Measurements from ENCODE around the gene PANK1. TPM values are rescaled to one million over a fixed set of nuclear protein-coding genes. Genes with fewer than 3 reads are reported as not detected.

PANK1 gene
- total and polyA plus RNA-seq, 2 donors from 2014 or later: 5.4 to 31.3 TPM

GRCh38 chr10:89567576-89568245 lies 77.3 kb downstream of the PANK1 start:
- Histone ChIP-seq H3K27me3 (ENCODE audit: control insufficient read depth, insufficient read depth, low read length) (no peaks in the 10 kb centered on the region), H3K9ac (ENCODE audit: low read length in 3 of 3) (no peak overlapping the region), H3K9me3 (ENCODE audit: control insufficient read depth in 2 of 3, insufficient read depth in 1 of 3, low read length in 3 of 3) (no peaks in the 10 kb centered on the region), H3K36me3 (ENCODE audit: control insufficient read depth in 2 of 3, insufficient read depth in 3 of 3, low read length in 3 of 3) (no peaks in the 10 kb centered on the region), H3K27ac (ENCODE audit: low read depth in 2 of 2, low read length in 2 of 2) (no peak overlapping the region), H3K4me3 (ENCODE audit: low read length in 3 of 3) (no peak overlapping the region), H3K4me1 (ENCODE audit: control insufficient read depth in 2 of 3, insufficient read depth in 2 of 3, low read depth in 1 of 3, low read length in 3 of 3) (peaks cover 0 to 2% (median 0%) of the 10 kb centered on the region in 3 donors)
- intact Hi-C loops (cut with DNase I): no loop called here
- no peak for TF ChIP-seq CTCF (IDR thresholded peaks at IDR 0.05; ENCODE audit: borderline replicate concordance, extremely low read depth, insufficient read depth)
- DNase-seq: no peak
- no peak for FAIRE-seq

- Histone ChIP-seq H3K27me3 (ENCODE audit: control insufficient read depth, insufficient read depth, low read length) (no peaks in the 10 kb centered on the region), H3K4me3 (ENCODE audit: low read length in 3 of 3) (no peak overlapping the region), H3K4me1 (ENCODE audit: control insufficient read depth in 2 of 3, insufficient read depth in 2 of 3, low read depth in 1 of 3, low read length in 3 of 3) (peaks cover 0 to 6% (median 2%) of the 10 kb centered on the region in 3 donors), H3K36me3 (ENCODE audit: control insufficient read depth in 2 of 3, insufficient read depth in 3 of 3, low read length in 3 of 3) (no peaks in the 10 kb centered on the region), H3K27ac (ENCODE audit: low read depth in 2 of 2, low read length in 2 of 2) (no peak overlapping the region), H3K9ac (ENCODE audit: low read length in 3 of 3) (no peak overlapping the region), H3K9me3 (ENCODE audit: control insufficient read depth in 2 of 3, insufficient read depth in 1 of 3, low read length in 3 of 3) (no peaks in the 10 kb centered on the region)
- TF ChIP-seq CTCF (IDR thresholded peaks at IDR 0.05; ENCODE audit: borderline replicate concordance, extremely low read depth, insufficient read depth): no peak
- FAIRE-seq (no peak), DNase-seq (peak in 2 of 5 donors; percentile 34 to 63)
- intact Hi-C loops (cut with DNase I): no loop called here
Measured at GRCh38 chr10:89566992-89567391, 78.0 kb downstream of the PANK1 start.

GRCh38 chr10:89566095-89566950 lies 78.7 kb downstream of the PANK1 start:
- Histone ChIP-seq H3K9me3 (ENCODE audit: control insufficient read depth in 2 of 3, insufficient read depth in 1 of 3, low read length in 3 of 3) (no peaks in the 10 kb centered on the region), H3K4me1 (ENCODE audit: control insufficient read depth in 2 of 3, insufficient read depth in 2 of 3, low read depth in 1 of 3, low read length in 3 of 3) (peaks cover 0 to 7% (median 2%) of the 10 kb centered on the region in 3 donors), H3K27me3 (ENCODE audit: control insufficient read depth, insufficient read depth, low read length) (no peaks in the 10 kb centered on the region), H3K36me3 (ENCODE audit: control insufficient read depth in 2 of 3, insufficient read depth in 3 of 3, low read length in 3 of 3) (no peaks in the 10 kb centered on the region), H3K4me3 (ENCODE audit: low read length in 3 of 3) (no peak overlapping the region), H3K27ac (ENCODE audit: low read depth in 2 of 2, low read length in 2 of 2) (no peak overlapping the region), H3K9ac (ENCODE audit: low read length in 3 of 3) (no peak overlapping the region)
- intact Hi-C loops (cut with DNase I): no loop called here
- FAIRE-seq (no peak), DNase-seq (peak in 2 of 5 donors; percentile 42 to 79)
- no peak for TF ChIP-seq CTCF (IDR thresholded peaks at IDR 0.05; ENCODE audit: borderline replicate concordance, extremely low read depth, insufficient read depth)

Data from kidney (tissue), 14 donors.